Activated CD4-positive, alpha-beta T cell treated with anti-CD3 and anti-CD28 coated beads for 48 hours (primary cell): Measurements from ENCODE around the gene SSR3.
A peak's percentile ranks its signal among the peaks of the same experiment; 100 is the strongest.
"Not testable (repeated sequence)": the region's sequence is repeated elsewhere in the genome, so short reads cannot be mapped to it uniquely, and the experiment has no call there.

ENCODE experiments used
- DNase-seq: peaks from one replicate; pipeline ENCODE4 v3.0.0-alpha.2; 2020

The SSR3 gene

GRCh38 chr3:156575641-156576040, 20.7 kb upstream of the SSR3 start:
- no peak for DNase-seq

- not testable (repeated sequence) for DNase-seq
Measured at GRCh38 chr3:156569881-156570280, 15.0 kb upstream of the SSR3 start.

DNA sequence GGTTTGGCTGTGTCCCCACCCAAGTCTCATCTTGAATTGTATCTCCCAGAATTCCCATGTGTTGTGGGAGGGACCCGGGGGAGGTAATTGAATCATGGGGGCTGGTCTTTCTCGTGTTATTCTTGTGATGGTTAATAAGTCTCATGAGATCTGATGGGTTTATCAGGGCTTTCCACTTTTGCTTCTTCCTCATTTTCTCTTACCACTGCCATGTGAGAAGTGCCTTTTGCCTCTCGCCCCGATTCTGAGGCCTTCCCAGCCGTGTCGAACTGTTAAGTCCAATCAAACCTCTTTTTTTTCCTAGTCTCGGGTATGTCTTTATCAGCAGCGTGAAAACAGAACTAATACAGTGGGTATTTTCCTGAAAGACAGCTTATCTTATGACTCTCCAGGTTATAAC, 14.1 kb upstream of the SSR3 start:
- DNase-seq = not testable (repeated sequence)

GRCh38 chr3:156563900-156564682, 9.2 kb upstream of the SSR3 start:
- DNase-seq = no peak

GRCh38 chr3:156562486-156562885, 7.6 kb upstream of the SSR3 start:
- not testable (repeated sequence) for DNase-seq

DNA sequence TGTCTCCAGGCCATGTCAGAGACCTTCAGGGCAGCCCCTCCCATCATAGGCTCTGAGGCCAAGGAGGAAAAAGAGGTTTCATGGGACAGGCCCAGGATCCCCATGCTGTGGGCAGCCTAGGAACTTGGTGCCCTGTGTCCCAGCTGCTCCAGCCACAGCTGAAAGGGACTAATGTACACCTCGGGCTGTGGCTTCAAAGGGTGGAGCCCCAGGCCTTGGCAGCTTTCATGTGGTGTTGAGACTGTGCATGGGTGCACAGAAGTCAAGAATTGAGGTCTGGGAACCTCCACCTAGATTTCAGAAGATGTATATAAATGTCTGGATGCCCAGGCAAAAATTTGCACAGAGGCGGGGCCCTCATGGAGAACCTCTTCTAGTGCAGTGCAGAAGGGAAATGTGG, 6.6 kb upstream of the SSR3 start:
- no peak for DNase-seq

DNA sequence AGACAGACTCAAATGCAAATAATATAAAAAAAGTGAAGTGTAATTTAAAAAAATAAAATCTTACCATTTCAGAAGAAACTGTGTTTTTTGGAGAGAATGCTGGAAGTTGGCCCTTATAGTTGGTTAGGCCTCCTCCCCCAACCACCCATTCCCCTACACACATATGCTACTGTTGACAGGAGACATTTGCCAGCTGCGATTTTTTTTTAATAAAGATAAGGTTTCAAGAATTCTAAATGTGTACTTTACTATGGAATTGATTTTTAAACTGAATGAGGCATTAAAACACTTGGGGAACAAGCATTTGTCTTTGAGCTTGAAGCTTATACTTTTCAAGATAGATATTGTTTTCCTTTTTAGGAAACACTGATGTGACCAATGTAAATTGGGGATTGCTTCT, 4.4 kb upstream of the SSR3 start:
- no peak for DNase-seq

- no peak for DNase-seq
Measured at GRCh38 chr3:156558389-156558788, 3.5 kb upstream of the SSR3 start.

DNA sequence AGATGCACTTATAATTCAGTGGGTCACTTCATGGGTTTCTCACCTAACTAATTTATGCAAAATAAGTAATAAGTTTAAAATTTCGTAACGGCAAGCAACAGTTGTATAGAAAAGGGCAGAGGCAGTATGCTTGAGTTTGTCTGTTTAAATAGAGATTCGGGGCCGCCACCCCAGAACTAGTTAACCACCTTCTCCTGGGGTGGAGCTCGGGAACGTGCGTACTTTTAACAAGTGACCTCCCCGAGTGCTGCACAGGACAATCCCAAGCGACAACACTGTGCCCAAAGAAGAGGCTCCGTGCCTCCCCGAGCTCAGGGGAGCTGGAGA, 439 bp downstream of the SSR3 start:
- DNase-seq = no peak

GRCh38 chr3:156553705-156554356, 1.1 kb downstream of the SSR3 start:
- DNase-seq = peak; percentile 29

DNA sequence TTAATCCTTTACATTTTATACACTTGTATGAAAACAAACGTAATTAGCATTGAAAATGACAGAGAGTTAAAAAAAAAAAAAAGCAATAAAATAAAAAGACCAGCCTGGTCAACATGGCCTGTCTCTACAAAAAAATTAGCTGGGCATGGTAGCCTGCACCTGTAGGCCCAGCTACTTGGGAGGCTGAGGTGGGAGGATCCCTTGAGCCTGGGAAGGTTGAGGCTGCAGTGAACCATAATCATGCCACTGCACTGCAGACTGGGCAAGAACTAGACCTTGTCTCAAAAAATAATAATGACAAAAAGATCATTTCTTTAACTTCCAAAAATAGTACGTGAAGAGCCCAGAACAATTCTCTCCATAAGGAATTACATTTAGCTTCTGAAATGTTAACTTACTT, 1.9 kb downstream of the SSR3 start:
- DNase-seq = no peak

GRCh38 chr3:156551746-156552145, 3.2 kb downstream of the SSR3 start:
- no peak for DNase-seq

DNA sequence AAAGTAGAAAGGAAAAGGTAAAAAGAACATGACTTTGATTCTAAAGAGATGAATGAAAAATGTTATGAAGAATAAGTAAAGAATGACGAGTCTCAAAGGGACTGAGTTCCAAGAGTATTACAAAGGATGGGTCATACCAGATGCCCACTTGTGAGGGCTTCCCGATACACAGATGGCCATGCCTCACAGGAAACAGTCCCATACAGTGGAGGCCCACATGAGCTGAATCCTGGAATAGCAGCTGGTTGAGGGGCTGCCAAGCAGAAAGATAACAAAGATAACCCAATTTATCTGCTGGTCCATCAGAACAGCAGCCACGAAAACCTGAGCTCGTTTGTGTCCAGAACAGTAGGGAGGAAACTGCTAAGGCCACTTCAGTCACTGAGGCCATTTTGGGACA, 3.7 kb downstream of the SSR3 start:
- no peak for DNase-seq

- DNase-seq = no peak
Measured at GRCh38 chr3:156548902-156549301, 6.0 kb downstream of the SSR3 start.

- DNase-seq = no peak
Measured at GRCh38 chr3:156548041-156548687, 6.8 kb downstream of the SSR3 start.

DNA sequence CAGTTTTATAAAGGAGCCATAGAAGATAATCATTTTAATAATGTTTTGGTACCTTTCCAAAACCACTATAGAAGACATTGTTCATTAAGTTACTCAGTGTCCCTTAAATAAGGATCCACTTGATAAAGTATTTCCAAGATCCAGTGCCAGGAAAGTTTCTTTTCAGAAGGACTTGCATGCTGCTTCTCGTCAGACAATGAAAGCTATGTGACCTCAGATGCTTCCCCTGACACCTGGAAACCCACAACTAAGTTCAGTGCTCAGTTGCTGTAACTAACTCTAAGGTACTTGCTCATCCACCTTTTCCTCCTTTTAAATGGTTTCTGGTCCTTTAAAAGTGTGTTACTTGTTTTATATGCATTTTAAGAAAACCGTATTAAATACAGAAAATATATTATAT, 7.3 kb downstream of the SSR3 start:
- no peak for DNase-seq

DNA sequence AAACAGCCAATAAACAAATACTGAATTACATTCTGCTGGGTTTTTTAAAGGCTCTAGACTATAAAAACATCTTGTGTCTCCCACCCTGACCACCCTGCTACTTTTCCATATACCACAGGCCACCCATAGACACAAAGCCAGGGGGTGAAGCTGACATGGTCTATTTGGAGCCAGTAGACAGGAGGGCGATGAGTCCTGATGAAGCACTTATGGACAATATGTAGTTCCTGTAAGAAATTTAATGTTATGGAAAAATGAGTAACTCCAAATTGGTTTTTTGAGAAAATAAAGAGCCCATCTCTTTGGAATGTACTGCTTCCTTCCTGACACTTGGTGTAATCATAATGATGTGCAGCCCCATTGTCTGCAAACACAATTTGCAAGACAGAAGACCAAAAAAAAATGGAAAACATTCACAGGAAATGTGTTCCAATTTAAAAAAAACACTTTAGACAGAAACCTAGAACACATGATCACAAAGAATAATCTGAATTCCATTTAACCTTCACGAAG, 11.8 kb downstream of the SSR3 start:
- no peak for DNase-seq

GRCh38 chr3:156542101-156543042, 12.5 kb downstream of the SSR3 start:
- DNase-seq = no peak

- no peak for DNase-seq
Measured at GRCh38 chr3:156539802-156540201, 15.1 kb downstream of the SSR3 start.

GRCh38 chr3:156539051-156539450, 15.9 kb downstream of the SSR3 start:
- no peak for DNase-seq

GRCh38 chr3:156536524-156537316, 18.2 kb downstream of the SSR3 start:
- no peak for DNase-seq

DNA sequence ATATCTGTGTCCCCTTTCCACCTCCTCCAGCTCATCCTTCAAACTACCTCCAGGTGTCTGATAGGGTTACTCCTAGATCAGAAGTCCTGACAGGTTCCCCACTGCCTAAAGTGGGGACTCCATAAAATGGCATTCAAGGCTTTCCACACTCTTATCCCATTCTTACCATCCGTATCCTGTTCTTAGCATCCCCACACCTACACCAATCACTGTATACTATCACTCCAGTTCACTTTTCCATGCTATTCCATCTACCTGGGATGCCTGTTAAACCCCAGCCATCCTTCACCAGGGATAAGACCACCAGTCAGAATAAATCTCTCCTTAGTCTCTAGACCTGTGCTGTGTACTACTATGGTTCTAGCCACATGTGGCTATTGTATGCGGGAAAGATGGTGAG, 19.1 kb downstream of the SSR3 start:
- DNase-seq = no peak
